ENCODE data around the gene AXIN2.

DNA sequence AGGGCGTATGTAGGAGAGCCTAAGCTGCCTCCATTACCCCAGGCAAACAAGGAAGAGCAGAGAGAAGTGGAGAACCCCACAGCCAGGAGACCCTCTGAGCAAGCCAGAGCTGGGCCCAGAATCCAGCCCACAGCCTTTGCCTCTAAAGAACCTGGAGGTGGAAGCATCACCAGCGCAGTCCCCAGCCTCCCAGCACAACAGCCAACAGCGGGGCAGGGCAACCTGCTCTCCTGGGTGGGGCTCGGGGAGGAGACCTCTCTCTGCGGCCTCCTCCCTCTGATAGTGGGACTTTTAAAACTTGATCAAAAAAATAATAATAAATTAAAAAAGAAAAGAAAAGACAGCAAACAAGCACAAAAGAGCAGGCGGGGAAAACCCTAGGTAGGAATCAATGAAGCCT lies 45.9 kb downstream of the AXIN2 start:
- TF ChIP-seq, protein P1, sequence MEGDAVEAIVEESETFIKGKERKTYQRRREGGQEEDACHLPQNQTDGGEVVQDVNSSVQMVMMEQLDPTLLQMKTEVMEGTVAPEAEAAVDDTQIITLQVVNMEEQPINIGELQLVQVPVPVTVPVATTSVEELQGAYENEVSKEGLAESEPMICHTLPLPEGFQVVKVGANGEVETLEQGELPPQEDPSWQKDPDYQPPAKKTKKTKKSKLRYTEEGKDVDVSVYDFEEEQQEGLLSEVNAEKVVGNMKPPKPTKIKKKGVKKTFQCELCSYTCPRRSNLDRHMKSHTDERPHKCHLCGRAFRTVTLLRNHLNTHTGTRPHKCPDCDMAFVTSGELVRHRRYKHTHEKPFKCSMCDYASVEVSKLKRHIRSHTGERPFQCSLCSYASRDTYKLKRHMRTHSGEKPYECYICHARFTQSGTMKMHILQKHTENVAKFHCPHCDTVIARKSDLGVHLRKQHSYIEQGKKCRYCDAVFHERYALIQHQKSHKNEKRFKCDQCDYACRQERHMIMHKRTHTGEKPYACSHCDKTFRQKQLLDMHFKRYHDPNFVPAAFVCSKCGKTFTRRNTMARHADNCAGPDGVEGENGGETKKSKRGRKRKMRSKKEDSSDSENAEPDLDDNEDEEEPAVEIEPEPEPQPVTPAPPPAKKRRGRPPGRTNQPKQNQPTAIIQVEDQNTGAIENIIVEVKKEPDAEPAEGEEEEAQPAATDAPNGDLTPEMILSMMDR (IDR thresholded peaks at IDR 0.05; ENCODE audit: borderline replicate concordance, extremely low read depth, low read length, poor library complexity, severe bottlenecking), result no peak
- TF ChIP-seq EZH2 (IDR thresholded peaks at IDR 0.05; ENCODE audit: borderline replicate concordance, low read depth, low read length, severe bottlenecking), result no peak
